Peyer's patch (tissue), 4 donors: ENCODE measurements around the gene SPAG7. TPM values are rescaled to one million over a fixed set of nuclear protein-coding genes. Genes with fewer than 3 reads are reported as not detected.
A peak's percentile ranks its signal among the peaks of the same experiment; 100 is the strongest.
"Not testable (repeated sequence)": the region's sequence is repeated elsewhere in the genome, so short reads cannot be mapped to it uniquely, and the experiment has no call there.

Experiments
- DNase-seq, 3 donors: peaks; one replicate each; pipeline ENCODE4 v3.0.0-alpha.2; 2017 to 2019
- H3K27ac ChIP-seq, 4 donors: fragments of 200-600 bp; sonication (generic); one replicate each; pipeline ENCODE4 v1.5.1; 2016 to 2019
- H3K27me3 ChIP-seq, 2 donors: fragments of 200-600 bp; sonication (generic); one replicate each; pipeline ENCODE4 v1.5.1; 2019
- H3K36me3 ChIP-seq, 3 donors: fragments of 200-600 bp; sonication (generic); one replicate each; pipeline ENCODE4 v1.5.1; 2016 to 2019
- H3K4me1 ChIP-seq, 4 donors: fragments of 200-600 bp; sonication (generic); one replicate each; pipeline ENCODE4 v1.5.1; 2016 to 2019
- H3K4me3 ChIP-seq, 4 donors: fragments of 200-600 bp; sonication (generic); 1 replicate in 3 of 4; 2 replicates in 1 of 4; pipeline ENCODE4 v1.5.1; 2016 to 2019; ENCODE audit warnings: mild to moderate bottlenecking in 1 of 4
- H3K9me3 ChIP-seq, 4 donors: fragments of 200-600 bp; sonication (generic); one replicate each; pipeline ENCODE4 v1.5.1; 2016 to 2019; ENCODE audit warnings: mild to moderate bottlenecking in 1 of 4
- POLR2A ChIP-seq, 2 donors: fragments of 450-650 bp; IDR thresholded peaks; one replicate each; pipeline ENCODE4 v1.5.1; 2017; ENCODE audit warnings: antibody characterized with exemption in 2 of 2, mild to moderate bottlenecking in 2 of 2, moderate library complexity in 2 of 2
- small RNA-seq, 2 donors: library from RNA; depleted of rRNA; stranded (forward); fragments of <200 nt; gene quantifications; one replicate each; pipeline ENCODE3, GENCODE V24; 2016
- total RNA-seq, 4 donors: library from RNA; depleted of rRNA; stranded (reverse); fragments of >200 nt; gene quantifications; one replicate each; pipeline ENCODE4 v1.1.0, GENCODE V29; 2016
- TF ChIP-seq, protein P1 (sequence below), 6 experiments: fragments of 450-650 bp in 4 of 6; fragments of 200-600 bp in 2 of 6; sonication (generic) in 1 of 6; IDR thresholded peaks; one replicate each; pipeline ENCODE4 v1.5.1; 2017 to 2019; ENCODE audit warnings: antibody characterized with exemption in 6 of 6, mild to moderate bottlenecking in 3 of 6, moderate library complexity in 1 of 6

SPAG7 gene
- total RNA-seq, 4 donors from 2014 or later = 34.2 to 85.0 (median 48.9) TPM

DNA sequence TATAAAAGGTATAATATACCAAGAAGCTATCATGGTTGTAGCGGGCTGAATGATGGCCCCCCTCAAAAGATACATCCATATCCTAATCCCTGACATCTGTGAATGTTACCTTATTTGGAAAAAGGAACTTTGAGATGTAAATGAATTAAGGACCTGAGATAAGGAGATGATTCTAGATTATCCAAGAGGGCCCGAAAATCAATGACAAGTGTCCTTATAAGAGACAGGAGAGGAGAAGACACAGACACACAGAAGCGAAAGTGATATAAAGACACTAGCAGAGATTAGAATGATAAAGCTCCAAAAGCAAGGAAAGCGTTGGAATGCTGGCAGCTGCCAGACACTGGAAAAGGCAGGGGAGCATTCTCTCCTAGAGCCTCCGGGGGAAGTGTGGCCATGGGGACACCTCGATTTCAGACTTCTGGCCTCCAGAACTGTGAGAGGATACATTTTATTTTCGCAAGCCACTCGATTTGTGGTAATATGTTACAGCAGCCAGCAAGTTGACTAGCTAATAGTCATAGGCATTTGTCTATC is 48.0 kb downstream of the SPAG7 start:
- Histone ChIP-seq H3K27me3 (no peaks in the 10 kb centered on the region), H3K36me3 (no peaks in the 10 kb centered on the region), H3K4me1 (no peaks in the 10 kb centered on the region), H3K9me3 (no peaks in the 10 kb centered on the region), H3K27ac (no peak overlapping the region), H3K4me3 (no peak overlapping the region)
- DNase-seq = no peak
- TF ChIP-seq, protein P1, sequence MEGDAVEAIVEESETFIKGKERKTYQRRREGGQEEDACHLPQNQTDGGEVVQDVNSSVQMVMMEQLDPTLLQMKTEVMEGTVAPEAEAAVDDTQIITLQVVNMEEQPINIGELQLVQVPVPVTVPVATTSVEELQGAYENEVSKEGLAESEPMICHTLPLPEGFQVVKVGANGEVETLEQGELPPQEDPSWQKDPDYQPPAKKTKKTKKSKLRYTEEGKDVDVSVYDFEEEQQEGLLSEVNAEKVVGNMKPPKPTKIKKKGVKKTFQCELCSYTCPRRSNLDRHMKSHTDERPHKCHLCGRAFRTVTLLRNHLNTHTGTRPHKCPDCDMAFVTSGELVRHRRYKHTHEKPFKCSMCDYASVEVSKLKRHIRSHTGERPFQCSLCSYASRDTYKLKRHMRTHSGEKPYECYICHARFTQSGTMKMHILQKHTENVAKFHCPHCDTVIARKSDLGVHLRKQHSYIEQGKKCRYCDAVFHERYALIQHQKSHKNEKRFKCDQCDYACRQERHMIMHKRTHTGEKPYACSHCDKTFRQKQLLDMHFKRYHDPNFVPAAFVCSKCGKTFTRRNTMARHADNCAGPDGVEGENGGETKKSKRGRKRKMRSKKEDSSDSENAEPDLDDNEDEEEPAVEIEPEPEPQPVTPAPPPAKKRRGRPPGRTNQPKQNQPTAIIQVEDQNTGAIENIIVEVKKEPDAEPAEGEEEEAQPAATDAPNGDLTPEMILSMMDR (IDR thresholded peaks at IDR 0.05) = no peak
- TF ChIP-seq POLR2A (IDR thresholded peaks at IDR 0.05) = no peak

DNA sequence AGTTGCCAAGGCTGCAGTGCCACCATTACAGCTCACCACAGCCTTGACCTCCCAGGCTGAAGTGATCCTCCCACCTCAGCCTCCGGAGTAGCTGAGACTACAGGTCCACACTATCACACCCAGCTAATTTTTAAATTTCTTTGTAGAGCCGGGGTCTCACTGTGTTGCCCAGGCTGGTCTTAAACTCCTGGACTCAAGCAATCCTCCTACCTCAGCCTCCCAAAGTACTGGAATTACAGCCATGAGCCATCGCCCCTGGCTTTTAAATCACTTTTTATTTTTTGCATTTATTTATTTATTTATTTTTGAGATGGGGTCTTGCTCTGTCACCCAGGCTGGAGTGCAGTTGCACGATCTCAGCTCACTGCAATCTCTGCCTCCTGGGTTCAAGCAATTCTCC is 53.1 kb downstream of the SPAG7 start:
- DNase-seq, H3K4me3 ChIP-seq, H3K27me3 ChIP-seq, H3K36me3 ChIP-seq, H3K4me1 ChIP-seq, H3K27ac ChIP-seq, H3K9me3 ChIP-seq: not testable (repeated sequence)

DNA sequence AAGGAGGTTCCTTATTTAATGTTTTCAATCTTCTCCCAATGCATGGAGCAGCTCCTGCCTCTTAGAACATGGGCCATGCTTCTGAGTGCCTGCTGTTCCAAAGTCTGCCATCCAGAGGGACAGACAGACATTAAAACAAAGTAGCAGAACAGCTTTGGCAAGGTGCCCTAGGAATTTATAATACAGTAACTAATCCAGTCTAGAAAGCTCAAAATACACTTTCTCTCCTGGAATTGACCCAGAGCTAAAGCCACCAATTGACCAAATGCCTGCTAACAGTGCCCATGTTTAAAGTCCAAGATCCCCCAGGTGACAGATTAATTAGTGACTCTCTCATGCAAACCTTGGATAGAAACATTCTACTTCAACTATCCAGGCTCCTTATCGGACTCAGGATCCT is 53.6 kb downstream of the SPAG7 start:
- Histone ChIP-seq H3K4me1 (peaks cover 0 to 7% (median 0%) of the 10 kb centered on the region in 4 donors), H3K27ac (no peak overlapping the region)
- DNase-seq = no peak

More for the DNA sequence above, 53.6 kb downstream of the SPAG7 start:
- no peak for TF ChIP-seq POLR2A (IDR thresholded peaks at IDR 0.05)
- TF ChIP-seq, protein P1 (IDR thresholded peaks at IDR 0.05) = peak in 2 of 6 experiments; percentile 32 to 39
- Histone ChIP-seq H3K27me3 (no peaks in the 10 kb centered on the region), H3K36me3 (no peaks in the 10 kb centered on the region), H3K9me3 (no peaks in the 10 kb centered on the region), H3K4me3 (no peak overlapping the region)

Small RNA genes lying within 50 kb of the gene (small RNA-seq; reads per million reads assigned to genes)
- gene MIR6864 (0 reads per million in 2 donors), gene MIR6865 (0 reads per million in 2 donors)

Other genes with a start within 250 kb of the SPAG7 start
- gene MED11, start 236.4 kb downstream of the SPAG7 start, total RNA-seq = 10 to 100 TPM; 32.1 to 44.6 (median 41.8) TPM
- gene ZMYND15, start 228.0 kb downstream of the SPAG7 start, total RNA-seq = 1 to 10 TPM in 3 of 4 donors, not detected in 1; 2.1 to 5.6 (median 4.0) TPM
- gene CXCL16, start 227.9 kb downstream of the SPAG7 start, total RNA-seq = 10 to 100 TPM; 24.8 to 33.1 (median 28.0) TPM
- 100 to 1,000 TPM in 2 of 4 donors, 10 to 100 TPM in 1, not detected in 1; 75.3 to 171 (median 163) TPM for gene TM4SF5, start 195.9 kb downstream of the SPAG7 start, total RNA-seq
- 1 to 10 TPM in 1 of 4 donors, not detected in 3; 3.8 TPM for gene VMO1, start 181.5 kb downstream of the SPAG7 start, total RNA-seq
- 10 to 100 TPM in 2 of 4 donors, 1 to 10 TPM in 1, not detected in 1; 5.4 to 28.2 (median 23.6) TPM for gene GLTPD2, start 178.9 kb downstream of the SPAG7 start, total RNA-seq
- gene PSMB6, start 171.7 kb downstream of the SPAG7 start, total RNA-seq = 100 to 1,000 TPM in 2 of 4 donors, 10 to 100 TPM in 2; 51.4 to 155 (median 107) TPM
- gene PLD2, start 160.7 kb downstream of the SPAG7 start, total RNA-seq = 10 to 100 TPM; 14.4 to 33.8 (median 26.6) TPM
- gene MINK1, start 134.5 kb downstream of the SPAG7 start, total RNA-seq = 100 to 1,000 TPM; 111 to 278 (median 223) TPM
- gene C17orf107, start 68.3 kb downstream of the SPAG7 start, total RNA-seq = 1 to 10 TPM in 2 of 4 donors, under 1 TPM in 2; 0.66 to 5.0 (median 1.5) TPM
- not detected for gene CHRNE, start 64.7 kb downstream of the SPAG7 start, total RNA-seq
- not detected for gene GP1BA, start 35.5 kb downstream of the SPAG7 start, total RNA-seq
- gene SLC25A11, start 27.8 kb downstream of the SPAG7 start, total RNA-seq = 10 to 100 TPM; 30.5 to 84.1 (median 60.4) TPM
- 10 to 100 TPM; 57.8 to 92.1 (median 78.9) TPM for gene RNF167, start 27.5 kb downstream of the SPAG7 start, total RNA-seq
- gene PFN1, start 19.3 kb downstream of the SPAG7 start, total RNA-seq = 1,000 to 10,000 TPM in 1 of 4 donors, 100 to 1,000 TPM in 3; 530 to 1,064 (median 855) TPM
- 10 to 100 TPM in 3 of 4 donors, 1 to 10 TPM in 1; 7.4 to 27.7 (median 20.6) TPM for gene ENO3, start 16.7 kb downstream of the SPAG7 start, total RNA-seq
- gene CAMTA2, start 19.9 kb upstream of the SPAG7 start, total RNA-seq = 100 to 1,000 TPM in 1 of 4 donors, 10 to 100 TPM in 3; 42.4 to 124 (median 88.7) TPM
- 1 to 10 TPM in 1 of 4 donors, not detected in 3; 2.4 TPM for gene INCA1, start 29.7 kb upstream of the SPAG7 start, total RNA-seq
- 100 to 1,000 TPM in 3 of 4 donors, 10 to 100 TPM in 1; 91.4 to 141 (median 116) TPM for gene KIF1C, start 30.1 kb upstream of the SPAG7 start, total RNA-seq
- gene SLC52A1, start 67.6 kb upstream of the SPAG7 start, total RNA-seq = 10 to 100 TPM in 3 of 4 donors, not detected in 1; 12.9 to 50.8 (median 45.3) TPM
- 10 to 100 TPM in 2 of 4 donors, 1 to 10 TPM in 2; 7.4 to 13.7 (median 11.0) TPM for gene ZFP3, start 110.7 kb upstream of the SPAG7 start, total RNA-seq
- 10 to 100 TPM in 1 of 4 donors, 1 to 10 TPM in 3; 5.3 to 10.9 (median 7.0) TPM for gene ZNF232, start 144.1 kb upstream of the SPAG7 start, total RNA-seq
- under 1 TPM in 2 of 4 donors, not detected in 2; under 0.01 to 0.18 TPM for gene USP6, start 148.2 kb upstream of the SPAG7 start, total RNA-seq
- 10 to 100 TPM; 10.2 to 23.9 (median 18.5) TPM for gene ZNF594, start 224.1 kb upstream of the SPAG7 start, total RNA-seq